Hypothalamus (tissue), 51 donors: ENCODE measurements around the gene CST3.
"Not testable (repeated sequence)": the region's sequence is repeated elsewhere in the genome, so short reads cannot be mapped to it uniquely, and the experiment has no call there.

Experiments
- DNase-seq, 51 donors: peaks; one replicate each; lab custom pipeline; 2025; lab: John Stamatoyannopoulos, UW

The CST3 gene

DNA sequence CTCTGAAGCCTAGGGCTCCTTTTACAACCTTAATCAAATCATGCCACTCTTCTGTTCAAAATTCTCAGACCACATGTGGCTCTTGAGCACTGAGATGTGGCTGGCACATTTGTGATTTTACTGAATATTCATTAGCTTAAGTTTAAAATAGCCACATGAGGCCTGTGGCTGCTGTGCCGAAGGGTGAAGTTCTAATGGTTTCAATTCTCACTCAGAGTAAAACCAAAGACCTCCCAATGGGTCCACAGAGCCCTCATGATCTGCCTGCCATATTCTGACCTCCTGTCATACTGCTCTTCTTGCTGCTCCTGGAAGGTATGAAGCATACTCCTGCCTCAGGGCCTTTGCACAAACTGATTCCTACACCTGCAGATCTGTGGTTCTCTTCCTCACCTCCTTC lies 7.8 kb upstream of the CST3 start:
- no peak for DNase-seq

DNA sequence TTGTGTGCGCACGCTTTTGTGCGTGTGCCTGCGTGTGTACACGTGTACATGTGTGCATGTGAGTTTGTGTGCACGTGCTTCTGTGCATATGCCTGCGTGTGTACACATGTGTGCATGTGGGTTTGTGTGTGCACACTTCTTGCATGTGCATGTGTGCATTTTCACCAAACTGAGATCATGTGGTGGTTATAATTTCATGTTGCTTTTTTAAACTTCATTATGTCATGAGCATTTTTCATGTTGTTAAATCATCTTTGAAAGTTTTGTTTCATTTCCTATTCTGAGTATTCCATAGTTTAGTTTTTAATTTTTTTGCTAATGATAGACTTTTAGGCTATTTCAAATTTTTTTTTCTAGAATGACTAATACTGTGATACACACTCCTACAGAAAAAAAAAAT lies 6.4 kb upstream of the CST3 start:
- DNase-seq: no peak

DNA sequence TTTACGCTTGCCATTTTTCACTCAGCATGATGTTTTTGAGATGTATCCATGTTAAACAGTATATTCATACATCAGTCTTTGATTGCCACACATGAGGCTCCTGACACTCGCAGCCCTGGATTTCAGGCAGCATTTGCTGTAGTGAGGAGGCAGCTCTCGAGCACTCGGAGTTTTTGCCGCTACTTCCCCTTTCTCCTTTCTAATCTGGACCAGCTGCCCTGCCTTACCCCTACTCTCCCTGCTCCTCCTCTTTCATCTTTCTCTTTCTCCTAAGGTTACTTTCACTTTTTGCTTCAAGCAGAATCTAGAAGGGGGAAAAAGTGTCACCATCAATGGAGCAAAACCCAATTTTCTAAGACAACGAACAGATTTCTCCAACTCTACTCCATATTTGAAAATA lies 5.9 kb upstream of the CST3 start:
- no peak for DNase-seq

DNA sequence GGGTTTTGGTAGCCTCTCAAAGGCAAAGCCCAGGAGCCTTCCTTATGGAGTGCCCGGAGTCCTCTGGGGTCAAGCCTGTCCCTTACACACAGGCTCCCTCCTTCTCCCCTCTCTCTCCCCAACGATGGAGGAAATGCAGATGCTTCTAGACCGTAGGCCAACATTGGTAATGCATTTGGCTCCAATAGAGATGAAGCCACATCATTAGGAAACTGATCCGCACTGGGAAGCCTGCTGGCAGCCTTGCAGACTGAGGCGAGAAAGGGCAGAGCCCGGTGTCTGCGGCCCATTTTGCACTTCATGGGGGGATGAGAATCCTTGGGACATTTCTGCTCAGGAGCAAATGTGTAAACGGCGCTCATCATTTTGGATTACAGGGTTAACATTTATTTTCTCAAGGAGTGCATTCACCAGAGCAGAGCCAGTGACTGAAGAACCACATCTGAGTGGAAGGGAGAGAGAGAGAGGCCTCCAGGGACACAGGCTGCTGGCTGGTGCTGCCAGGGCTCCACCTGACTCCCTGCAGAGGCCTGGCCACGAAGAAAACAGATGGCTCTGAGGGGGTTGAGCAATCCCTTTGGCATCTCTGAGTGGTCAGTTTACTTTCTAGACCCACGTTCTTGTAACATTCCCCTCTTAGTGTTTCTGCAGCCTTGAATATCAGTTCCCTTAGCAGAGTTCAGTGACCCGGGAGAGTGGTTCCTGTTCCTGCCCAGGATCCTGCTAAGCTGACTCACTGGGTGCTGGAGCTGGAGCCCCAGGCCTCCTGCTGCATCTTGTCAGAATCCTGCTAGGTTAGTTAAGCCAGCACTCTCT lies 4.4 kb upstream of the CST3 start:
- peak in 7 of 51 donors; percentile 18 to 53 (median 32) for DNase-seq

DNA sequence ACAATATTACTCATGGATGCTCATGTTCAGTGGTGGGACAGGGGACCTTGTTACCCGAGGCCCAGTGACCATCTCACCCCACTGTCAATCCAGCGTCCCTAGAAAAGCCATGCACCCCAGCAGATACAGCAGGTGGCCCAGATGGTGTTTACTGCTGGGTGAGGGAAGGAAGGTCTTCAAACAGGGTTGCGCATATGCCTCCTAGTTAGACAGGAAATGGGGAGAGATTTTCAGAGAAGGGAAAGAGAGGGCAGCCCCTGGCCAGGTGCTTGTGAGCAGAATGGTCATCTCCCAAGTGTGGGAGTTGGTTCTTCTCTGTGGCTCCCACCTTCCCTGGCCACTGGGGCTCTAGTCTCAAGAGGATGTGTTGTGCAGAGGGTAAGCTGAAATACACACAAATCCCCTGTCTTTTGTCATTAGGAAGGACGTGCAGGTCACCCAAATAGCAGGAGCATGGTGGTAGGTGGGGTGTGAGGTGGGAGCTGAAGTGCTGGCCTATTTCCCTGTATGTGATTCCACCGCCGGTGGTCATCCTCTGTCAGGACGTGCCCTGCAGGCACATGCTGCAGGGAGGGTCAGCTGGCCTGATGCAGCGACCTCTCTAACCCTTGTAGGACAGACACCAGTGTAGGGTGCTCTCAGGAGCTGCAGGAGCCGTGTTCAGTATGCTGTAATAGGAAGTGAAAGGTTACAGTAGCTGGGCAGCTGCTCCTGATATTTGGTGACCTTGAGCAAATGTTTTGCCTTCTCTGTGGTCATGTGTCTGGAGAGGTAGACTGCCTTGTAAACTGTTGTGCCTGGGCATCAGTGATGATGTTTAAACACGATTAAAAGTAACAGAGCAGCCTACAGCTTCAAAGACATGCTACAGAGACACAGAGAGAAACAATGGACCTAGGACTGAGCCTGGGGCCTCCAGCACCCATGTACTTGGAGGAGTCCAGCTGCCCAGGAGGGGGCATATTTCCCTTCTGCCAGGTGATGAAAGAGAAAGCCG lies 3.2 kb upstream of the CST3 start:
- no peak for DNase-seq

DNA sequence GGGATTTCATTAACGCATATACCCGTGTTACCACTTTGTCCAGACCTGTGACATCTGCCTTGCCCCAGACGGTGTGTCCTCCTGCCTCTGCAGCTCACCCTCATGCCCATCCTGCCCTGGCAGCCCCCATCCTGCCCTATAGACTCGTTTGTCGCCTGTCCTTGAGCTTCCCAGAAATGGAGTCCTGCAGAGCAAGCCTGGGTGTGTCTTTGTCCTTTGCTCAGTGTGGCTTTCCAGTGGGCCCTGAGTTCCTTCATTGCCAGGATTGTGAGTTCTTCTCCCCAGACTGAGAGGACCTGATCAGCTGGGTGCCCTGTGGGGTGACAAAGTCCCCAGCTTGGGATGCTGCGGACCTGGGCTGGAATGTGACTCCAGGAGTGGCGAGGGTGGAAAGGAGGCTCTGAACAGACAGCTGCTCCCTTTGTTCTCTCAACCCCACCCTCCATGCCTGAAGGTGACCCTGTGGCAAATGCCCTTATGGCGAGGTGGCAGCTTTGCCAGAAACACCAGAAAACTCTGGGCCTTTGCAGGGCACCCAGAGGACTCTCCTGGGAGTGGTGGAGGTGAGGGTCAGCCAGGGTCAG lies 2.4 kb upstream of the CST3 start:
- DNase-seq: no peak

DNA sequence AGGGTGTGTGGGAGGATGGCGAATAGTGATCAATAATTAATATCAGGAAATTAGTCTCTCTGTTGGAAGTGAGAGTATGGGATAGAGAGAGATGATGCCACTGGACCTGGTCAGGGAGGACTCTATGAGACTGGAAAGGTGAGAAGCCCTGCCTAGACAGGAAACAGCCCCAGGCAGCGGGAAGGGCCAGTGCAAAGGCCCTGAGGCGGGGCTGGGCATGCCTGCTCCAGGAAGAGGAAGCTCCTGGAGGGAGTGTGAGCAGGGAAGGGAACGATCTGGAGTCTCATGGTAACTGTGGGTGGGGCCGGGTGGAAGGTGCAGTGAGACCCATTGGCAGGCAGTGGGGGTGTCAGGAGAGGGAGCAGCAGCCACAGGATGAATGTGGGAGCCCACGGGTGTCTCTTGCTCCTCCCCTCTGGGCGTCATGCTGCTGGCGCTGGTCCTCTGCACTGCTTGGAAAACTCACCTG lies 1.8 kb upstream of the CST3 start:
- no peak for DNase-seq

DNA sequence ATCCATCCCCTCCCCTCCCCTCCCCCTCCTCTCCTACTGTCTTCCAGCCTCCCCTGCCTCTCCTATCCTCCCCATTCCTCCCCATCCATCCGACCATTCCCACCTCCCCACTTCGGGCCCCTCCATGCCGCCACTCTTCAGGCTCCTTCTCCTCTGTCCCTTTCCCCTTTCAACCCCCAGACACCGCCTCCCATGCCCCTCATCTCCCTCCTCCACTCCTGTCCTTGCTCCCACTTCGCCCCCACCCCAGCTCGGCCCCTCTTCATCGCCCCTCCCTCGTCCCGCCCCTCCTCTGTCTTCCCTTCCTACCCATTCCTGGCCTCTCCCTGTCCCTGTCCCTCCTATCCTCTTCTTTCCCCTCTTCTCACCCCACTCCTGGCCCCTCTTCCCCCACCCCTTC lies 554 bp upstream of the CST3 start:
- no peak for DNase-seq

DNA sequence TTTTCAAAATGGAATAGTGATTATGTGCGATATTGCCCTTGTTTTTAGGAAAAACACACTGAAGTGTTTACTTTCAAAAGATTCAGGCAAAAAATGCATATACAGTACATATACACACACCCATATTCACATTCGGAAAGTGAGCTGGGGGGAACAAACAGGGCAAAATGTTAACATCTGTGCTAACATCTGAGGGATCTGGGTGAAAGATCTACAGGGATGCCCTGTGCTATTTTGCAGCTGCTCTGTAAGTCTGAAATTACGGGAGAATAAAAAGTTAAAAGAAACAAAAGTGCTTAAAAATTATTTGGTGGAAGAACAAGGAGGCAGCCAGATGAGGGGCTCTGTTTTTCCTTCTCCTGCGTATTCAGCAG lies 860 bp downstream of the CST3 start:
- no peak for DNase-seq

DNA sequence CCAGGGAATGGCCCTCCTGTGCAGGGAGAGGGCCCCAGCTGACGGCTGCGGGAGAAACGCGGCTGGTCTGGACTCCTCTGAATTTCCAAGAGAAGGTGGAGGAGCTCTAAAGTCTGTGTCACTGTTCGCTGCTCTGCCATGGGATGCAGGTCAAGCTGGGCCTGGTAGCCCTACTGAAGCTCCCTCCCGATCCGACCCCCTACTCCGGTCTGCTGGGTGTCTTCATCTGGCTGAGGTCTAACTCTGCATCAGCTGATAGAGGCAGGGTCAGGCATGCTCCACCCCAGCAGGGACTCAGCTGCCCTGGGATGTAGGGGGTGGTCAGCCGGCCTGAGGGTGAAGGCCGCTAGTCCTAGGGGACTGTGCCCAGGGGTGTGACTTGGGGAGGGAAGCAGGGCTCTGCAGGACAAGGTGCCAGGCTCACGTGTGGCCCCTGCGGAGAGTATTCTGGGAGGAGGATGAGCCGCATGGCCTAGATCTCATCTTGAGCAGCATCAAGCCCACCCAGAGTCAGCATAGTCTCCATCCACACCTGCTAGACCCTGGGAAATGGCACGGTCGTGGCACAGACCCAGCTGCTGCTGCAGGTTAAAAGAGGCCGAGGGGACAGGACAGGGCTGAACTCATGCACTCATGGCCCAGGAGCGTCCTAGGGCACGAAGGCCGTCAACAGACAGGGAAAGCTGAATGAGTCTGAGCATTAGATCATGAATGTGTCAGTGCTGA lies 1.4 kb downstream of the CST3 start:
- peak in 2 of 51 donors; percentile 24 to 32 for DNase-seq

DNA sequence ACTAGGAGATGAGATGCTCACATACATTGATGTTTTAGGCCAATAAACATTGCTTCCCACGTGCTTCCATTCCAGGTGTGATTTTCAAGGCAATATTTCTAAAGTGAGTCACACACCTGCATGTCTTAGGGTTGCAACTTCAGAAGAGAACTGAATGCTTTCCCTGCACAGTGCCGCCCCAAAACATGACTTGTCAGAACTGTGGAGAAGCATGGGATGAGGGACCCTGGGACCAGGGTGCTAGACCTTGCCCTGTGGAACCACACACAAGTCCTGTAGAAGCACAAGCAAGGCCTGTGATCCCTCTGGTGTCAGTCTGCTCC lies 2.0 kb downstream of the CST3 start:
- DNase-seq: not testable (repeated sequence)

DNA sequence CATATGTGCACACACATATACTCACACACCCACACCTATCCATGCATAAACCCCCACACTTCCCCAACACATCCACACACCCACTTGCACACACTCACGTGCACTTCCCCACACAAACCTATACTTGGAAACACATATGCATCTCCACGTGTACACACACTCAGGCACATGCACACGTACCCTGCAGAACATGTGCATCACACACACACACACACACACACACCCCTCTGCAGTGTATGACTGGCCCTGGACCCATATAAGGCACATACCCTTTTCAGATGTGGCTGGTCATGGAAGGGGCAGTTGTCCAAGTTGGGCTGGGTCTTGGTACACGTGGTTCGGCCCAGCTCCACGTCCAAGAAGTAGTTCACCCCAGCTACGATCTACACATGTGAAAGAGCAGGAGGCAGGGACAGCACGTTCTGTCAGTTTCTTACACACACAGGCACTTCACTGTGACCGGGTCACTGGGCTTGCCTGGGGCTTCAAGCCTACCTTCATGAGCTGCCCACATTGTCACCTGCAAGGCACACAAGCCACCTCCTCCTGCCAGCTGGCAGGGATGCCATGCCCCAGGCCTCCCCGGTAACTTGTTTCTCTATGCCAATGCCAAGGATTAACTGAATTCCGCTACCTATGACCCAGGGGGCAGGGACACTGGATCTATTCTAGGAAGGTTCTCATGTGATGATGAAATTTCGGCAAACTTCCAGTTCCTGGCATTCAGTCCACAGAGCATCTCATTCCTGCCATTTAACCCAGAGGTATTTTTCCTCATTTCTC lies 2.6 kb downstream of the CST3 start:
- peak in 2 of 51 donors; percentile 22 to 24 for DNase-seq

DNA sequence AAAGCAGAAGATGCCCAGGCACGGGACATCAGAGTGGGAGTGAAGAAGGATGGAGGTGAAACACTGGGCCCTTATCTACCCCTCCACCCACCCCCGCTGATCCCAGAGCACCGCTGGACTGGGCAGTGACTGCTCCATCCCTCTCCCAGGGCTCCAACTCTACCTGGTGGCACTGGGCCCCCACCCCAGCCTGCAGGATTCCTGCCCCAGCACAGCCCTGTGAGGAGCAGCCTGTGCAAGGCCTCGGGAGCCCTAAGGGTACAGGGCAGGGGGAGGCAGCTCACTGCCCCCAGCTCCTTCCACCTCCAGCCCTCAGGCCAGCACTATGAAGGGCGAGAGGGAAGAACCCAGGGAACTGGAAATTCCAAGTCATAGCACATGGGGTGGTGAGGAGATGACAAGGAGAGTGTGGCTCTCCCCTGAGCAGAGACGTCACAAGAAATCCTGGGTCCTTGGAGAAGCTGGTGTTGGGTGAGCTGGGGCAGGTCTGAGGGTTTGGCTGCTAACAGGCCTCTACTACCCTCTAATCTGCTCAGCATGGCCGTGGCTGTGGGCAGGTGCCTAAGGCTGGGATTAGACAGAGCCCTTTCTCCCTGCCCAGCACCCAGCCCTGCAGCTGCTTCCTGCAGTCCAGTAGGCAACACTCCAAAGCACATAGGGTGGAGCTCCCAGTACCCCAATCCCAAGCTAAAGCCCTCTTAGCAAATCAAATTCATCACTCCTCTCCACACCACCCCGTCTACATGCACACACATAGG lies 3.5 kb downstream of the CST3 start:
- no peak for DNase-seq

DNA sequence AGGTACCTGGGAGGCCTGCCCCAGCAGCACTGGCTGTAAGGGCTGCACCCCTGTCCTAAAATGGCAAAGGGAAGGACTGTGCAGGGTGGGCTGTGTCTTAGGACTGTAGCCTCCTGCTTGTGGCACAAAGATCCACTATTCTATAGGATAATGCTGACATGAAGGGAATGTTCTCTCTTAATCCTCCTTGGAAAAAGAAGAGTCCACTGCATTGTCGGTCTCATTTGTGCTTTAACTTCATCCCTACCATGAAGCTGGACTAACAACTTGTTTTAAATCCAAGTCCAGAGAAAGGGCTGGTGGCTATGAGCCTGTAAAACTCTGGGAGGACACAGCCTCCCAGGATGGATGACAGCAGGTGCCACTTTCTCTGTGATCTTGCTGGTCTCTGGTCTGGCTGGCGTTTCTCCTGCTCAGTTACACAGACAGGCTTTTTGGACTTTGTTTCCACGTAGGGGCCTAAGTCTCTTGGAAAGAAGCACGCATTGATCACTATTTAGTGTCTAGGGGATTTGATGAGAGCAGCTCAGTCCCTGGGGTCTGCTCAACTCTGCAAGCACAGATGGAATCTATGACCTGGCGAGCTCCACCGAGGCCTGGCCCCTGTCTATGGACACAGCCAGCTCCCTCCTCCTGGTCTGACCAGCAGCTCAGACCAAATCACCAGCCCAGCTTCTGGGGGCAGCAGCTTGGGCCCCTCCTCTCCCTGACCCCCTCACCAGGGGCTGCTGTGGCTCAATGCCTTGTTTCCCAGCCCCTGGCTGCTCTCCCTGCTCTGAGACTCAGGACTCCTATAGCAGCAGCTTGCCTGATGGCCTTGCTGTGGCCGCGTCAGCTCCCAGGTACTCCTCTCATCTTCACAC lies 4.8 kb downstream of the CST3 start:
- DNase-seq: no peak

DNA sequence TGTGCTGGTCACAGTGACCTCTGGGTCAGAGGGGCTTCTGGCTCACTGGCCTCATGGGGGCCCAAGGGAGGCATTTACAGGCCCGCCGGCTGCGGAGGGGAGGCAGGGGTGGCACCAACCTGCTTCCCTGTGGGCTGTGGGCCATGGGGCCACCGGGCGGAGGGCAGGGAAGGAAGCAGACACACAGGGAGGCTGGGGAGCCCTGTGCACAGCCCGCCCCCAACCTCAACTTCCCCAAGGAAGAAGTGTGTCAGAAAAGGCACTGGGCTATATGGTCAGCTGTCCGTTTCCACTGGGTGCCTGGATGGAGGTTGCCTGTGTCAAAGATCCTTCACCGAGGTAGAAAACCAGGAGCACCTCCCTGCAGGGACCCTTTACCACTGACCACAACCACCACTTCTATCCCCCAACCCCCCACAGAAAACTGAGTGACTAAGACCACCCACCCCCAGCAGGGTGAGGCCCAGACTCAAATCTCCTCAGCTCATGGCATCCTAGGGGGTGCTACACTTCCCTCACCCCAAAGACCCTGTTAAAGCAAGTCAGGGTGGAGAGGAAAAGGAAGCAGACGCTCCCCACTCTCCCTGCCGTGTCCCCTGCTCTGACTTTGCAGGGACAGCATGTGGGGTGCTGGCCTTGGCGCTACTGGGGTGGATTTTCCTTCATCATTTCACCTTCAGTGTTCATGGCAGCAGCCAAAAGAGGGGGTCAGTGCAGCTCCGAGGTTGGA lies 5.6 kb downstream of the CST3 start:
- DNase-seq: peak in 4 of 51 donors; percentile 18 to 27 (median 24)

DNA sequence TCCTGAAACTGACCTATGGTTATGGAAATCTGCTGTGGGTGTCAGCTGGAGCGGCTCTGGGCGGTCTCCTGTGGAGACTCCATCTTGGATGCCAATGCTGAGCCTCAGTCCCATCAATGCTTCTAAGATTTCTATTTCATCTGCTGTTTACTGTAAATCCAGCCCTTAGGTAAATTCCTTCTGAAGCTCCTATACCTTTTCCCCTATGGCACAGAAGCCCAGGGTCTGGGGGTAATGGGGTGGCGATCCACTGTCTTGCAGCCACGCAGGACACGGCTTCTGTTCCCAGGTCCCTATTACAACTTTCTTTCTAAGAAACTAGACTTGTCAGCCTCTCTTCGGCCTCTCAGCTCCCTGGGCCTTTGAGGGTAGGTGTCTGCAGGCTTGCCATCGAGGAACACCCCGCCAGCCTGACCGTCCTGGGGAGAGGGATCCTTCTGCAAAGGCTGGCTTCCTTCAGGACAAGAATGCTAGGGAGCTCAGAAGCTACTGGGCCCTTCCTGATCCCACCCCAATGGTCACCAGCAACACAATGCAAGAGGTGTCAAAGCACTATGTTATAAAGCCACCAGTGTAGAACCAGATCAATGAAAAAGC lies 6.4 kb downstream of the CST3 start:
- DNase-seq: no peak

DNA sequence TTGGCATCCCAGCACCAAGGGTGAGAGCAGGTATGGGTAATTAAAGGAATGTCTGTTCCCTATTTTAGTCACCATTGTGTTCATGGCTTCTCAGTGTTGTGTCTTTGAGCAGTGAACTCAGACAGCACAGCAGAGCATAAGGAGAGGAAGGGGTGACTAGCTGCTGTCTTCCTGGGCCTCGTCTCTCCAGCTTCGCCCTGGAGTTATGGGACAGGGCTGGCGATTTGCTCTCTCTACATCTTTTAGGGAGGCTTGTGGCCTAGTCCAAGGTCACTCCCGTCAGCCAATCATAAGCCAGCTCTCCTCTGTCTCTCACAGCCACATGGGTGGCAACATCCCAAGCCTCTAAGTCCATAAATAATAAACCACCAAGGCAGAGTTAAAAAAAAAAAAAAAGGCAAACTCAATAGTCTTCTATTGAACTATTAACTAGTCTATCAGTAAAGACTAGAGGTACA lies 7.3 kb downstream of the CST3 start:
- DNase-seq: no peak
